Mesenchymal stem cell (in vitro differentiated cells and primary cell): ENCODE data around the gene PLEKHA8.

Experiments
- DNase-seq: peaks from one replicate; pipeline ENCODE4 v3.0.0-alpha.2; 2013
- H2AFZ ChIP-seq: one replicate; pipeline ENCODE4 v1.6.1; 2013; ENCODE audit warnings: low read depth, mild to moderate bottlenecking, control low read depth, inconsistent platforms, low read length, moderate library complexity
- H2AK5ac ChIP-seq: 2 replicates; pipeline ENCODE4 v1.6.1; 2013; ENCODE audit warnings: low read length, moderate library complexity, mild to moderate bottlenecking, inconsistent platforms; ENCODE audit not compliant: severe bottlenecking
- H2BK120ac ChIP-seq: one replicate; pipeline ENCODE4 v1.6.1; 2013; ENCODE audit warnings: low read depth, mild to moderate bottlenecking, inconsistent platforms, low read length, moderate library complexity
- H2BK12ac ChIP-seq, 2 experiments: one replicate each; pipeline ENCODE4 v1.6.1; 2013; ENCODE audit warnings: inconsistent platforms in 2 of 2, low read length in 2 of 2, mild to moderate bottlenecking in 2 of 2, moderate library complexity in 2 of 2, control low read depth in 1 of 2
- H2BK15ac ChIP-seq: one replicate; pipeline ENCODE4 v1.6.1; 2013; ENCODE audit warnings: mild to moderate bottlenecking, low read depth, inconsistent platforms; ENCODE audit not compliant: poor library complexity, severe bottlenecking
- H2BK5ac ChIP-seq: 2 replicates; pipeline ENCODE4 v1.6.1; 2013; ENCODE audit warnings: low read depth, mild to moderate bottlenecking, low read length, control low read depth, inconsistent platforms; ENCODE audit not compliant: poor library complexity, severe bottlenecking
- H3K14ac ChIP-seq, 2 experiments: one replicate each; pipeline ENCODE4 v1.6.1; 2013; ENCODE audit warnings: inconsistent platforms in 2 of 2, low read length in 2 of 2, control low read depth in 1 of 2, mild to moderate bottlenecking in 1 of 2, moderate library complexity in 1 of 2
- H3K18ac ChIP-seq, 2 experiments: one replicate each; pipeline ENCODE4 v1.6.1; 2013; ENCODE audit warnings: inconsistent platforms in 2 of 2, low read length in 2 of 2, control low read depth in 1 of 2, low read depth in 1 of 2, mild to moderate bottlenecking in 1 of 2
- H3K23ac ChIP-seq, 2 experiments: one replicate each; pipeline ENCODE4 v1.6.1; 2013; ENCODE audit warnings: inconsistent platforms in 2 of 2, low read length in 2 of 2, mild to moderate bottlenecking in 2 of 2, moderate library complexity in 2 of 2, control low read depth in 1 of 2
- H3K27ac ChIP-seq: 2 replicates; pipeline ENCODE4 v1.5.1; 2013; ENCODE audit warnings: mild to moderate bottlenecking, moderate library complexity, low read length, control low read depth, inconsistent platforms; ENCODE audit not compliant: poor library complexity, severe bottlenecking
- H3K27me3 ChIP-seq, 2 experiments: 2 replicates each; pipeline versions ENCODE4 v1.6.1 to v1.7.0; 2013; ENCODE audit warnings: low read length in 2 of 2, mild to moderate bottlenecking in 2 of 2, moderate library complexity in 2 of 2, control low read depth in 1 of 2, inconsistent platforms in 1 of 2; ENCODE audit not compliant: control insufficient read depth in 1 of 2, insufficient read depth in 1 of 2
- H3K36me3 ChIP-seq, 2 experiments: 2 replicates each; pipeline versions ENCODE4 v1.6.1 to v1.7.0; 2013; ENCODE audit warnings: low read length in 2 of 2, control low read depth in 1 of 2, inconsistent platforms in 1 of 2, low read depth in 1 of 2, mild to moderate bottlenecking in 1 of 2; ENCODE audit not compliant: insufficient read depth in 2 of 2, control insufficient read depth in 1 of 2
- H3K4ac ChIP-seq, 2 experiments: one replicate each; pipeline ENCODE4 v1.6.1; 2013; ENCODE audit warnings: inconsistent platforms in 2 of 2, low read length in 2 of 2, mild to moderate bottlenecking in 2 of 2, moderate library complexity in 2 of 2, control low read depth in 1 of 2, low read depth in 1 of 2
- H3K4me1 ChIP-seq: 2 replicates; pipeline ENCODE4 v1.6.1; 2013; ENCODE audit warnings: low read depth, low read length, control low read depth; ENCODE audit not compliant: control insufficient read depth, insufficient read depth
- H3K4me2 ChIP-seq: 2 replicates; pipeline ENCODE4 v1.6.1; 2013; ENCODE audit warnings: low read length, mild to moderate bottlenecking, inconsistent platforms; ENCODE audit not compliant: poor library complexity, severe bottlenecking
- H3K4me3 ChIP-seq, 2 experiments: 2 replicates each; pipeline versions ENCODE4 v1.5.1 to v1.7.0; 2013; ENCODE audit warnings: low read length in 2 of 2, mild to moderate bottlenecking in 2 of 2, control low read depth in 1 of 2, low read depth in 1 of 2; ENCODE audit not compliant: insufficient read depth in 1 of 2
- H3K79me1 ChIP-seq: replicated peaks from 2 replicates; pipeline ENCODE4 v1.6.1; 2013; ENCODE audit warnings: mild to moderate bottlenecking, control low read depth, low read length, inconsistent platforms; ENCODE audit not compliant: poor library complexity, severe bottlenecking
- H3K9ac ChIP-seq: 2 replicates; pipeline ENCODE4 v1.7.0; 2013; ENCODE audit warnings: mild to moderate bottlenecking, low read length, moderate library complexity
- H3K9me3 ChIP-seq: 2 replicates; pipeline ENCODE4 v1.7.0; 2013; ENCODE audit warnings: mild to moderate bottlenecking, low read length; ENCODE audit not compliant: control insufficient read depth
- H4K8ac ChIP-seq: one replicate; pipeline ENCODE4 v1.6.1; 2013; ENCODE audit warnings: inconsistent platforms, mild to moderate bottlenecking, low read length, moderate library complexity
- H4K91ac ChIP-seq: one replicate; pipeline ENCODE4 v1.6.1; 2013; ENCODE audit warnings: mild to moderate bottlenecking, low read length, inconsistent platforms
- WGBS: methylation state at CpG from one replicate; pipeline ENCODE4 v1.1.7; 2013; ENCODE audit warnings: mixed read lengths; 5-methylcytosine and 5-hydroxymethylcytosine counted together

Gene PLEKHA8

GRCh38 chr7:30001998-30002397 lies 26.2 kb upstream of the PLEKHA8 start:
- Histone ChIP-seq H3K18ac (no peak overlapping the region), H3K27ac (no peak overlapping the region), H3K4ac (no peak overlapping the region), H2BK15ac (no peak overlapping the region), H4K8ac (no peak overlapping the region), H3K4me2 (no peak overlapping the region), H2BK120ac (no peak overlapping the region), H3K4me3 (no peak overlapping the region), H2AK5ac (no peak overlapping the region), H3K4me1 (no peaks in the 10 kb centered on the region), H3K79me1 (peaks cover 3% of the 10 kb centered on the region), H2BK5ac (no peak overlapping the region), H3K9me3 (no peaks in the 10 kb centered on the region), H3K9ac (no peak overlapping the region), H2AFZ (no peak overlapping the region), H4K91ac (no peak overlapping the region), H3K23ac (no peak overlapping the region), H3K36me3 (no peaks in the 10 kb centered on the region), H3K27me3 (no peaks in the 10 kb centered on the region), H3K14ac (no peak overlapping the region), H2BK12ac (no peak overlapping the region)
- no peak for DNase-seq
- WGBS: no CpG with 5 or more reads among the region's 2 CpGs

- H3K23ac ChIP-seq: no peak overlapping the region
- no peak overlapping the region for H3K4ac ChIP-seq
- no peak overlapping the region for H2BK5ac ChIP-seq
- no peak overlapping the region for H2BK15ac ChIP-seq
- H2AFZ ChIP-seq: no peak overlapping the region
- no peak overlapping the region for H3K14ac ChIP-seq
- H2AK5ac ChIP-seq: no peak overlapping the region
- H3K79me1 ChIP-seq: no peaks in the 10 kb centered on the region
- H3K4me3 ChIP-seq: no peak overlapping the region
- no peak overlapping the region for H3K4me2 ChIP-seq
- H3K9ac ChIP-seq: no peak overlapping the region
- H3K4me1 ChIP-seq: no peaks in the 10 kb centered on the region
- no peak overlapping the region for H2BK12ac ChIP-seq
- H3K18ac ChIP-seq: no peak overlapping the region
- no peaks in the 10 kb centered on the region for H3K27me3 ChIP-seq
- H3K27ac ChIP-seq: no peak overlapping the region
- no peak overlapping the region for H4K91ac ChIP-seq
- WGBS: 62% methylated on average over 4 of the region's 6 CpGs
- no peak overlapping the region for H4K8ac ChIP-seq
- no peak for DNase-seq
- H3K9me3 ChIP-seq: no peaks in the 10 kb centered on the region
- H3K36me3 ChIP-seq: no peaks in the 10 kb centered on the region
- H2BK120ac ChIP-seq: no peak overlapping the region
Measured at GRCh38 chr7:30003098-30003497, 25.1 kb upstream of the PLEKHA8 start.

- H3K9me3 ChIP-seq: no peaks in the 10 kb centered on the region
- no peak overlapping the region for H3K14ac ChIP-seq
- no peak overlapping the region for H3K4ac ChIP-seq
- no peak overlapping the region for H2AK5ac ChIP-seq
- H3K4me3 ChIP-seq: no peak overlapping the region
- 100% methylated on average over 2 of the region's 3 CpGs for WGBS
- H3K79me1 ChIP-seq: no peaks in the 10 kb centered on the region
- no peak overlapping the region for H3K18ac ChIP-seq
- H3K23ac ChIP-seq: no peak overlapping the region
- H3K27me3 ChIP-seq: no peaks in the 10 kb centered on the region
- H4K8ac ChIP-seq: no peak overlapping the region
- no peak overlapping the region for H4K91ac ChIP-seq
- H2BK5ac ChIP-seq: no peak overlapping the region
- no peak for DNase-seq
- H2BK120ac ChIP-seq: no peak overlapping the region
- no peak overlapping the region for H3K27ac ChIP-seq
- no peaks in the 10 kb centered on the region for H3K36me3 ChIP-seq
- no peak overlapping the region for H2BK12ac ChIP-seq
- no peaks in the 10 kb centered on the region for H3K4me1 ChIP-seq
- no peak overlapping the region for H3K9ac ChIP-seq
- no peak overlapping the region for H3K4me2 ChIP-seq
- no peak overlapping the region for H2AFZ ChIP-seq
- no peak overlapping the region for H2BK15ac ChIP-seq
Measured at GRCh38 chr7:30005464-30005863, 22.7 kb upstream of the PLEKHA8 start.

- Histone ChIP-seq H3K4me3 (no peak overlapping the region), H4K91ac (no peak overlapping the region), H4K8ac (no peak overlapping the region), H3K4ac (no peak overlapping the region), H3K23ac (no peak overlapping the region), H3K18ac (no peak overlapping the region), H3K4me1 (no peaks in the 10 kb centered on the region), H3K36me3 (peaks cover 5 to 23% of the 10 kb centered on the region in 2 experiments), H2AFZ (no peak overlapping the region), H2BK5ac (no peak overlapping the region), H3K9ac (no peak overlapping the region), H3K27me3 (no peaks in the 10 kb centered on the region), H2BK12ac (no peak overlapping the region), H3K14ac (no peak overlapping the region), H2AK5ac (no peak overlapping the region), H3K9me3 (no peaks in the 10 kb centered on the region), H3K79me1 (peaks cover 3% of the 10 kb centered on the region), H3K4me2 (no peak overlapping the region), H3K27ac (no peak overlapping the region), H2BK15ac (no peak overlapping the region), H2BK120ac (no peak overlapping the region)
- WGBS: 96% methylated on average over 6 of the region's 6 CpGs
- no peak for DNase-seq
Measured at GRCh38 chr7:30010021-30010420, 18.2 kb upstream of the PLEKHA8 start.
